HL-60 (cell line): ENCODE measurements around the gene PPP1R13L.
A peak's percentile ranks its signal among the peaks of the same experiment; 100 is the strongest.

Source experiments
- DNase-seq, 2 experiments: peaks; one replicate each; pipeline ENCODE4 v3.0.0-alpha.2; 2010 to 2020; ENCODE audit warnings: low read depth in 1 of 2, low spot score in 1 of 2
- H3K27ac ChIP-seq: fragments of 250-450 bp; sonication (Bioruptor Pico); replicated peaks from 2 replicates; pipeline ENCODE4 v1.5.1; 2020; ENCODE audit warnings: mild to moderate bottlenecking, moderate library complexity
- H3K27me3 ChIP-seq: fragments of 250-450 bp; sonication (Bioruptor Pico); 2 replicates; pipeline ENCODE4 v1.5.1; 2021; ENCODE audit warnings: mild to moderate bottlenecking, moderate library complexity; ENCODE audit not compliant: insufficient read depth, poor library complexity, severe bottlenecking
- H3K4me3 ChIP-seq: replicated peaks from 2 replicates; pipeline ENCODE4 v1.5.1; 2011; ENCODE audit warnings: mild to moderate bottlenecking, control low read depth, low read length; ENCODE audit not compliant: insufficient read depth
- GABPA ChIP-seq: IDR thresholded peaks from 2 replicates; pipeline ENCODE4 v1.6.1; 2012; ENCODE audit warnings: low read depth
- POLR2AphosphoS5 ChIP-seq: IDR thresholded peaks from 2 replicates; pipeline ENCODE4 v1.6.1; 2012; ENCODE audit warnings: low read depth
- SPI1 ChIP-seq: IDR thresholded peaks from 2 replicates; pipeline ENCODE4 v1.6.1; 2012; ENCODE audit warnings: low read depth, mild to moderate bottlenecking, borderline replicate concordance
- TF ChIP-seq, protein P1 (sequence below): IDR thresholded peaks from one replicate; pipeline ENCODE4 v1.5.1; 2011; ENCODE audit warnings: low read length, control low read depth, inconsistent platforms; ENCODE audit not compliant: insufficient read depth
- TF ChIP-seq, protein P2 (sequence below): IDR thresholded peaks from 2 replicates; pipeline ENCODE4 v1.6.1; 2012; ENCODE audit warnings: low read depth; ENCODE audit not compliant: insufficient replicate concordance

Gene PPP1R13L

DNA sequence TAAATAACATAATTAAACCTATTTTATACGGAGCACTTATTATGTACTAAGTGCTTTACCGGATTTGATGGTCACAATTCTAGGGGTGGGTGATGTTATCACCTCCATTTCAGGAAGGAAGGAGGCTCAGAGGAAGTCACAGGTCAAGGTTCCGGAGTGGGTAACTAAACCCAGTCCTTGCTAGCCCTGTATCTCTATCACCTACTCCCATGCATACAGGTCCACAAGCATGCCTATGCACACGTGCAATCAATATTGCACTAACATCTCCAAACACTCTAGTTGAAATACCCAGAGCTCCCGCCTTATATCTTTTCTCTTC is 45.1 kb upstream of the PPP1R13L start:
- DNase-seq, result peak in 1 of 2 experiments; percentile 75
- Histone ChIP-seq H3K27me3 (no peaks in the 10 kb centered on the region), H3K27ac (peak overlapping the region; percentile 96), H3K4me3 (peak overlapping the region; percentile 38; the same call in 1 of the 2 replicates)
- TF ChIP-seq, protein P1, sequence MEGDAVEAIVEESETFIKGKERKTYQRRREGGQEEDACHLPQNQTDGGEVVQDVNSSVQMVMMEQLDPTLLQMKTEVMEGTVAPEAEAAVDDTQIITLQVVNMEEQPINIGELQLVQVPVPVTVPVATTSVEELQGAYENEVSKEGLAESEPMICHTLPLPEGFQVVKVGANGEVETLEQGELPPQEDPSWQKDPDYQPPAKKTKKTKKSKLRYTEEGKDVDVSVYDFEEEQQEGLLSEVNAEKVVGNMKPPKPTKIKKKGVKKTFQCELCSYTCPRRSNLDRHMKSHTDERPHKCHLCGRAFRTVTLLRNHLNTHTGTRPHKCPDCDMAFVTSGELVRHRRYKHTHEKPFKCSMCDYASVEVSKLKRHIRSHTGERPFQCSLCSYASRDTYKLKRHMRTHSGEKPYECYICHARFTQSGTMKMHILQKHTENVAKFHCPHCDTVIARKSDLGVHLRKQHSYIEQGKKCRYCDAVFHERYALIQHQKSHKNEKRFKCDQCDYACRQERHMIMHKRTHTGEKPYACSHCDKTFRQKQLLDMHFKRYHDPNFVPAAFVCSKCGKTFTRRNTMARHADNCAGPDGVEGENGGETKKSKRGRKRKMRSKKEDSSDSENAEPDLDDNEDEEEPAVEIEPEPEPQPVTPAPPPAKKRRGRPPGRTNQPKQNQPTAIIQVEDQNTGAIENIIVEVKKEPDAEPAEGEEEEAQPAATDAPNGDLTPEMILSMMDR, result no peak
- TF ChIP-seq SPI1, result no peak
- TF ChIP-seq POLR2AphosphoS5, result no peak
- TF ChIP-seq, protein P2, sequence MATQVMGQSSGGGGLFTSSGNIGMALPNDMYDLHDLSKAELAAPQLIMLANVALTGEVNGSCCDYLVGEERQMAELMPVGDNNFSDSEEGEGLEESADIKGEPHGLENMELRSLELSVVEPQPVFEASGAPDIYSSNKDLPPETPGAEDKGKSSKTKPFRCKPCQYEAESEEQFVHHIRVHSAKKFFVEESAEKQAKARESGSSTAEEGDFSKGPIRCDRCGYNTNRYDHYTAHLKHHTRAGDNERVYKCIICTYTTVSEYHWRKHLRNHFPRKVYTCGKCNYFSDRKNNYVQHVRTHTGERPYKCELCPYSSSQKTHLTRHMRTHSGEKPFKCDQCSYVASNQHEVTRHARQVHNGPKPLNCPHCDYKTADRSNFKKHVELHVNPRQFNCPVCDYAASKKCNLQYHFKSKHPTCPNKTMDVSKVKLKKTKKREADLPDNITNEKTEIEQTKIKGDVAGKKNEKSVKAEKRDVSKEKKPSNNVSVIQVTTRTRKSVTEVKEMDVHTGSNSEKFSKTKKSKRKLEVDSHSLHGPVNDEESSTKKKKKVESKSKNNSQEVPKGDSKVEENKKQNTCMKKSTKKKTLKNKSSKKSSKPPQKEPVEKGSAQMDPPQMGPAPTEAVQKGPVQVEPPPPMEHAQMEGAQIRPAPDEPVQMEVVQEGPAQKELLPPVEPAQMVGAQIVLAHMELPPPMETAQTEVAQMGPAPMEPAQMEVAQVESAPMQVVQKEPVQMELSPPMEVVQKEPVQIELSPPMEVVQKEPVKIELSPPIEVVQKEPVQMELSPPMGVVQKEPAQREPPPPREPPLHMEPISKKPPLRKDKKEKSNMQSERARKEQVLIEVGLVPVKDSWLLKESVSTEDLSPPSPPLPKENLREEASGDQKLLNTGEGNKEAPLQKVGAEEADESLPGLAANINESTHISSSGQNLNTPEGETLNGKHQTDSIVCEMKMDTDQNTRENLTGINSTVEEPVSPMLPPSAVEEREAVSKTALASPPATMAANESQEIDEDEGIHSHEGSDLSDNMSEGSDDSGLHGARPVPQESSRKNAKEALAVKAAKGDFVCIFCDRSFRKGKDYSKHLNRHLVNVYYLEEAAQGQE, result no peak
- TF ChIP-seq GABPA, result no peak

DNA sequence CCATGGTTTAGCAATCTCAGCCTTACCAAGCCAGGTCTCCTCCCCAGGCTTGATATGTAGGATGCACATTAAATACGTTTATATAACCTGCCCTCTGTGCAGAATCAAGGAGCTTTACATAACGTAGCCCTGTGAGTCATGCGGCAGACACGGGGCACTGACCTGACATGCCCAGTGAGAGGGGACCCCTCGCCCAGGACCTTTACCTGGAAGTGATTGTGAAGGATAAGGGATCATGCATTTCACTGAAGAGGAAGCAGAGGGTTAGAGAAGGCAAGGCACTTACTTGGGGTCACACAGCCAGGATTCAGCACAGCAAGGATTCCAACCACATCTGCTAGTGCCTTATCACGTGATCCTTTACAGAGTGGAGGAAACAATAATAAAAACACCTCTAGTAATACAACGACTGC is 44.0 kb upstream of the PPP1R13L start:
- TF ChIP-seq, protein P1, result no peak
- no peak for TF ChIP-seq POLR2AphosphoS5
- no peak for TF ChIP-seq SPI1
- TF ChIP-seq GABPA, result no peak
- TF ChIP-seq, protein P2, result no peak
- no peak overlapping the region for H3K27ac ChIP-seq
- DNase-seq, result no peak

DNA sequence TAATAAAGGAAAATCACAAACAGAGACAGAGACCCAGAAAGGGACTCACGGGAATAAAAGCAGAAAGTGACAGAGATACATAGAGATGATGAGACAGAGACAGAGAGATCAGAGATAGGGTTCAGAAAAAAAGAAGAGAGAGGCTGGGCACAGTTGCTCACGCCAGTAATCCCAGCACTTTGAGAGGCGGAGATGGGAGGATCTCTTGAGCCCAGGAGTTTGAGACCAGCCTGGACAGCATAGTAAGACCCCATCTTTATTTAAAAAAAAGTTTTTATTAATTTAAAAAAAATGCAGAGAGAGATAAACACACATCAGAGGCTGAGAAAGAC is 43.5 kb upstream of the PPP1R13L start:
- Histone ChIP-seq H3K4me3 (no peak overlapping the region), H3K27ac (no peak overlapping the region), H3K27me3 (no peaks in the 10 kb centered on the region)
- TF ChIP-seq SPI1 (no peak), GABPA (no peak)
- DNase-seq, result no peak

More for the DNA sequence above, 44.0 kb upstream of the PPP1R13L start:
- no peak overlapping the region for H3K4me3 ChIP-seq
- no peaks in the 10 kb centered on the region for H3K27me3 ChIP-seq

DNA sequence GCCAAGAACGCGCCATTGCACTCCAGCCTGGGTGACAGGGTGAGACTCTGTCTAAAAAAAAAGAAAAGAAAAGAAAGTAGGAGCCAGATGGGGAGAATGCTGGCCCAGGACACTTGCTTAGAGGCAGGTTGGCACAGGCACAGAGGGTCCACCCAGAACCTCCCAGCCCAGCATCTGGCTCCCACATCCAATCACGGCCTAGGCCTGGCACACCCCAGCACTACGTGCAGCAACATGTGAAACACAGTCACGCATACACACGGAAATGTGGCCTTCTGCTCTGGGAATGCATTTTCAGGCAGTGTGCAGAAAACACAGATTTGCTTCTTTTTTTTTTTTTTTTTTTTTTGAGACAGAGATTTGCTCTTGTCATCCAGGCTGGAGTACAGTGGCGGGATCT is 42.1 kb upstream of the PPP1R13L start:
- H3K27ac ChIP-seq, result no peak overlapping the region
- DNase-seq, result no peak
- H3K27me3 ChIP-seq, result no peaks in the 10 kb centered on the region
- H3K4me3 ChIP-seq, result no peak overlapping the region
- TF ChIP-seq SPI1, result no peak
- no peak for TF ChIP-seq GABPA

DNA sequence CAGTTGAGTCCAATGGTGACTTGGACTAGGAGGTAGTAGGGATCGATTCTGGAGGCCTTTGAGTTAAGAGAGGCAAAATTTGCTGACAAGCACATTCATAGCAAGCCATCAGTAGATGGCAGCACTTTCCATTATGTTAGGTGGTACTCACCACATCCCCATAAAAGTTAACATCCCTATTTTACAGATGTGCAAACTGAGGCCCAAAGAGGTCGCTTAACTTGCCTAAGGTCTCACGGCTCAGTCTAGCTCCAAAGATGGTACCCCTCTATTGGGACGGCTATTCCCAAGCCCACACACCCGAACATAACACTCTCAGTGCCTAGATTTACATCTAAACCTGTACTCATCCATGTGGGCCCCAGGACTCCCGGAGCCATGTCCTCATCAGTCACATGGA is 41.4 kb upstream of the PPP1R13L start:
- peak in 1 of 2 experiments; percentile 39 for DNase-seq
- TF ChIP-seq POLR2AphosphoS5 (no peak), SPI1 (no peak)
- TF ChIP-seq, protein P1, result peak; percentile 31
- no peak overlapping the region for H3K4me3 ChIP-seq
- no peaks in the 10 kb centered on the region for H3K27me3 ChIP-seq
- H3K27ac ChIP-seq, result no peak overlapping the region
